A673 (cell line): Measurements from ENCODE around the gene CADPS2.

Experiments
- EZH2 ChIP-seq: fragments of 200-600 bp; sonication (generic); IDR thresholded peaks from 2 replicates; pipeline ENCODE4 v1.6.1; 2017; ENCODE audit warnings: borderline replicate concordance, low read depth, mild to moderate bottlenecking, mixed read lengths, antibody characterized with exemption, low read length; ENCODE audit not compliant: poor library complexity, severe bottlenecking
- TF ChIP-seq, protein P1 (sequence below): fragments of 300-800, 200-600 bp; sonication (generic); conservative IDR thresholded peaks from 2 replicates; pipeline ENCODE4 v1.5.1; 2017; ENCODE audit warnings: low read depth, mild to moderate bottlenecking, antibody characterized with exemption, low read length, moderate library complexity, mixed read lengths

DNA sequence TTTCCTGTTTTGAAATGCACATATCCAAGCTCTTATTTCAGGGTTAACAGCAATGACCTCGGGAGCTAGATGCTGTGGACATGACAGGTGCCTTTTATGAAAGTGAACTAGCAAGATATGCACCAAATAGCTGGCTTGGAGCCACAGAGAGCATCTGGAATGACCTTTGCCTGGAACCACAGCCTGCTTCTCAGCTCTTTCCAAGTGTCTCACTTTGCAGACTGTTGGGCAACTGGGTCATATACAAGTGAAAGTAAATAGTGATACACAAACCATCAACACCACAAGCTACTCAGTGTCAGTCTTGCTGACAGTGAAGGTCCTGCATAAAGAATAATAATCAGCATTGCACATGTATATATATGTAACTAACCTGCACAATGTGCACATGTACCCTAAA lies 370.9 kb downstream of the CADPS2 start:
- TF ChIP-seq, protein P1, sequence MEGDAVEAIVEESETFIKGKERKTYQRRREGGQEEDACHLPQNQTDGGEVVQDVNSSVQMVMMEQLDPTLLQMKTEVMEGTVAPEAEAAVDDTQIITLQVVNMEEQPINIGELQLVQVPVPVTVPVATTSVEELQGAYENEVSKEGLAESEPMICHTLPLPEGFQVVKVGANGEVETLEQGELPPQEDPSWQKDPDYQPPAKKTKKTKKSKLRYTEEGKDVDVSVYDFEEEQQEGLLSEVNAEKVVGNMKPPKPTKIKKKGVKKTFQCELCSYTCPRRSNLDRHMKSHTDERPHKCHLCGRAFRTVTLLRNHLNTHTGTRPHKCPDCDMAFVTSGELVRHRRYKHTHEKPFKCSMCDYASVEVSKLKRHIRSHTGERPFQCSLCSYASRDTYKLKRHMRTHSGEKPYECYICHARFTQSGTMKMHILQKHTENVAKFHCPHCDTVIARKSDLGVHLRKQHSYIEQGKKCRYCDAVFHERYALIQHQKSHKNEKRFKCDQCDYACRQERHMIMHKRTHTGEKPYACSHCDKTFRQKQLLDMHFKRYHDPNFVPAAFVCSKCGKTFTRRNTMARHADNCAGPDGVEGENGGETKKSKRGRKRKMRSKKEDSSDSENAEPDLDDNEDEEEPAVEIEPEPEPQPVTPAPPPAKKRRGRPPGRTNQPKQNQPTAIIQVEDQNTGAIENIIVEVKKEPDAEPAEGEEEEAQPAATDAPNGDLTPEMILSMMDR: no peak
- no peak for TF ChIP-seq EZH2
